ENCODE measurements around the gene KLC4.
"Not testable (repeated sequence)": the region's sequence is repeated elsewhere in the genome, so short reads cannot be mapped to it uniquely, and the experiment has no call there.

Gene KLC4

DNA sequence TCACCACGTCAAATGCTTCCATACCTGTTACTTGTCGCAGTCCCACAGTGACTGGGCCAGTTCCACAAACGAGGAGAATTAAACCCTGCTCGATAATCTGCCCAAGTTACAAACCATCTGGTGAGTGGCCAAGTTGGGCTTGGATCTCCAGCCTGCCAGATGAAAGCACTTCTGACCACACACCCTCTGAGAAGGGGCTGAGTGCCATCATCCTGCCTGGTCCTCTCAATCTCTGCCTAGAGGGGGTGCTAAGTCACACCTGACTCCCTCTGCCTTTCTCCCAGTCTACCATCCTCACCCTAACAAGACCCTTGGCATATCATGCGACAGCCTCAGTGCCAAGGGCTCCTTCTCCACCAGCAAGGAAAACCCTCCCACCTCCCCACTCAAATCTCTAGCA is 22.2 kb upstream of the KLC4 start:
- no peak for DNase-seq

DNA sequence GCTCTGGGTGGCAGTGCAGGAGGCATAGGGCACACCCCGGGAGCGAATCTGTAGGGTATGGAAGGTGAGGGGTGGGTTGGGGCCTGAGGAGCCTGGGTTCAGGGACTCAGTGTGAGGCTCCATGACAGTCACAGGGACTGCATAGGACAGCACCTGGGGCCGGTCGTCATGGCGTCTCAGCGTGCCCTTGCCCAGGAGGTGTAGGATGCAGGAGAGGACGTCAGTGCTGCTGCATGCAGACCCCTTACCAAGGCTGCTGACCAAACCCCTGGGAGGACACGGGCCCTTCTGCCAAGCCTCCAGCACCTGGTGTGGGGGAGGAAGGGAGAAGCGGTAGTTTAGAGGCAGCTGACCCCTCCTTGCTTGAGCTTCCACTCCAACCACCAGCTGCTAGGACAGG is 21.7 kb upstream of the KLC4 start:
- no peak for DNase-seq

DNA sequence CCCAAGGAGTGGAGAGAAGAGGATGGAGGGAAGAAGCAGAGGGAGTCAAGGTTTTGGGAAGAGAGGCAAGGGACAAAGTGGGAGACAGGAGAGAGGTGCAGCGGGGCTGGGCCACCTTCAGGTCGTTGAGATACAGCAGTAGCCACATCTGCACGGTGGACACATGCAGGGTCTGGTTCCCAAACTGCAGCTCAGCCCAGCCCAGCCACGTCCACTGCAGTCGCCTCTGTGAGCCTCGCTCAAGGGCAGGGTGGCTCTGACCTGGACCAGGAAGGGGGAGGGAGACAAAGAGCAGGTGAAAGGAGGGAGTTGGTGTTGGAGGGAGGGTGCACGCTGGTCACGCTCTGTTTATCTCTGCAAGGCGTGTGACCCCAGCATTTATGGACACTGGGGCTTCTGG is 20.7 kb upstream of the KLC4 start:
- DNase-seq = no peak

DNA sequence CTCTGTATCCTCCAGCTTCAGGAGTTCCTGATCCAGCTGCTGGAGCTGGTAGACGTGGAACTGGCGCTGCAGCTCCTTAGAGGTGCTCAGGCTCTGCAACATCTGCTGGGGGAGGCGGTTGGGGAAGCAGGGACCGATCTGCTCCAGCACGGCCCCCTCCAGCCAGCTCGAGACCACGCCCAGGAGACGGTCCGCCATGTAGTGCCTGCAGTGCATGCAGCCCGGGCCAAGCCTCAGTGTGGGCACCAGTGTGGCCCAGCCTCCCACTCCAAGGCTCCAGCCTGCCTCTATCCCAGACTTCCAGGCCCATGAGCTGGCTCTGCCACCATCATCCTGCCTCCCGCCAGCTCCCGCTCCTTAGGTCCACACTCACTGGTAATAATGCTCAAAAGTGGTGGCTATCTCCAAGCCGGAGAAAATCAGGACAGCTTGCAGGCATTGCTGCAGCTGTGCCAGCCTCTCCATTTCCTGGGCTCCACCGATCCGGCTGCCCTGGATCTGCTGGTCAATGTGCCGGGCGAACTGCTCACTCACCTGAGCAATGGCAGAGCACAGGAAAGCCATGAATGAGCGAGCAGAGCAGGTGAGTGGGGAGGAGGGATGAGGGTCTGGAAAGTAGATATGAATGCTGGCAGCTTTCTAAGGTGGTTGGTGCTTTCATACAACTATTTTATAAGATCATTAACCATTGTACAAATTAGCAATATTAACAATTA is 18.7 kb upstream of the KLC4 start:
- no peak for DNase-seq

DNA sequence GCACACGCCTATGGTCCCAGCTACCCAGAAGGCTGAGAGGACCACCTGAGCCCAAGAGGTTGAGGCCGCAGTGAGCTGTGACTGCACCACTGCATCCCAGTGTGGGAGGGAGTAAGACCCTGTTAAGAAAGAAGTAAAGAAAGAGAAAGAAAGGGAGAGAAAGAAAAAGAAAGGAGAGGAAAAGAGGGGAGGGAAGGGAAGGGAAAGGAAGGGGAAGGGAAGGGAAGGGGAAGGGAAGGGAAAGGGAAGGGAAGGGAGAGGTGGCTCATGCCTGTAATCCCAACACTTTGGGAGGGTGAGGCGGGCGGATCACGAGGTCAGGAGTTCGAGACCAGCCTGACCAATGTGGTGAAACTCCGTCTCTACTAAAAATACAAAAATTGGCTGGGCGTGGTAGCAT is 18.0 kb upstream of the KLC4 start:
- not testable (repeated sequence) for DNase-seq

DNA sequence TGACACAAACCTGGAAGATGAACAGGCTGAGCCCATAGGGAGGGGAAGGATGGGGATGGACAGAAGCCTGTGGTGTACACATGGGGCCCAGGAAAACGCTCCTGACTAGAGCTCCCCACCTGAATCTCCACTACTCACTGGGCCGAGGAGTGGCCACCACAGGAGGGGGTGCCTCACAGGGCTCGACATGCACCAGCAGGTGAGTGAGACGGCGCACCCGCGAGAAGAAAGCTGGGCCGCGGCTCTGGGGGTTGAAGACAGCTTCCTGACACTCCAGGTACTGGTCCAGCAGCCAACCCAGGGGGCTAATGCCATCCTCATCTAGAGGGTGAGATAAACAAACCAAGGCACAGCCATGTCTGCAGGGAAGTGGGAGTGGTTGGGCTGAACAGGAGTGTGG is 16.1 kb upstream of the KLC4 start:
- DNase-seq = no peak

DNA sequence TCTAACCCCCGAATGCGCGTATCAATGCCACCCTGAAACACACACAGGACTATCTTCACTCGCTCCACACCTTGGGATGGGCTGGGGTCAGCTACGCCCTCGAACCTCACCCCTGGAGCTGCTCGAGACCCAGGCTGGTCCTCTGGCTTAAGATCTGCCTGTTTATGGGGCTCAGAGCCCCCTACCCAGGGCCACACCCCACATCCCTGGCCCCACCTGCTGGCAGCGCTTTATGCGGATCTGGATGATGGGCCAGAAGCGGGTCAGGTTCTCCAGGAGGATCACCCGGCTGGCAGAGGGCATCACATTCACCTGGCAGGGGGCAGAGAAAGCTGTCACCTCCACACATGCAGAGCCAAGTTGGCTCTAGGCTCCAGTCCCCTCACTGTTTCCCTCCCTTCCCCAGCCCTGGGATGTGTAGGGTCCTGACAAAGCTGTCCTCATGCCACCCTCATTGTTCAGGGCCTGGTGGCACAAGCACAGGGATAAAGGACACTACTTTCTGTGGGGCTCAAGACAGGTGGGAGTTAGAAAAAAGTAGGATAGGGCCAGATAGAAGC is 14.0 kb upstream of the KLC4 start:
- DNase-seq = no peak

DNA sequence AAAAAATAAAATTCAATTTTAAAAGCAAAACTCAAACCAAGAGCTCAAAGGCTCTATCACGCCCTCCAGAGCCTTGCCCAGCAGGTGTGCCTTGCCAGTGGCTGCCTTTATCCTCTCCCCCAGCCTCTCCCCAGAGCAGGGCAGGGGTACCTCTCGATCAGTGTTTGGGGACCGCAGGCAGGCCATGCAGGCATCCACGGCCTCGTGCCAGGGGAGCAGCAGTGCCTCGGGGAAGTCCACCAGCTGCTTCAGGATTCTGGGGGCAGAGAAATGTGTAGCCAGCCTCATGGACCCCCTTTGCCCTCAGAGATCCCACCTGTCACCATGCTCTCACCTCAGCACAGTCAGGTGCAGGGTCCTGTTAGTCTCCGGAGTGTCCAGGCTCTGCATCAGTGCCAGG is 11.4 kb upstream of the KLC4 start:
- DNase-seq = no peak

DNA sequence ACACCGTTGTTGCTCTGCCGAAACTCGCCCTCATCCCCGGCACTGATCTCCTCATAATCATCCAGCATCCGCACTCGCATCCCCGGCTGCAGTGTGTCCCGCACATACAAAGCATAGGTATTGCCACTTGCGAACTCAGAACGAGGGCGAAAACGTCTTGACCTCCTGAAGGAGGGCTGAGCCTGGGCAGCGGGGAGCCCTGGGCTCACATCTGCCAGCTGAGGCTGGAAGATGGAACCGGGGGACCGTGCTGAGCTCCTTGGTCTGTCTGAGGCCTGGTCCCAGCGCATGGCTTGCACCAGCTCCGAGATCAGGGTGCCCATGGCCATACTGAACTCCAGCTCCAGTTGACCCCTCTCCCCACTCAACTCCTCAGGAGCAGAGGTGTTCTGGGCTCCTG is 8.4 kb upstream of the KLC4 start:
- DNase-seq = no peak

DNA sequence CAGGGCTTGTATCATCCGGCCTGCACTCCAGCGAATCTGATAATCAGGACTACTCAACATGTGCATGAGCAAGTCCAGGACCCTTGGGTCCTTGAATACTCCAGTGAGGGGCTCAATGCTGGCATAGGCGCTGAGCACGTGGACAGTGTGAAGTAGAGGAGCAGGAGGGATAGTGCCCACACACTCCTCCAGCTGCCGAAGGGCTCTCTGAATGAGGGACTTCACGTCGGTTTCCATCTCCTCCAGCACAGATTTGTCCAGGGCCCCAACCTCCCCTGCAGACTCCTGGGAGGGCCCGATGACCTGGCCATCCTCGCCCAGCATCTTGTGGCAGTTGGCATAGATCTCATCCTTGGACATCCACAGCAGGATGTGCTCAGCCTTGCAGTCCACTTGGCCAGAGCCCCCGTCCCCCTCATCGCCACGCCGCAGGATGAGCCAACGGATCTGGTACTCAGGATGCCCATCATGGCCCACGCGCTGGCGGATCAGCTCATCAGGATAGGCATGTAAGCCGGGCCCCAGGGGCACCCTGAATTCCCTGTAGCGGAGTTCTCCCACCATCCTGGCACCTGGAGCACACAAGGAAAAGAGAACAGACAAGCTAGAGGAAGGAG is 7.1 kb upstream of the KLC4 start:
- no peak for DNase-seq

DNA sequence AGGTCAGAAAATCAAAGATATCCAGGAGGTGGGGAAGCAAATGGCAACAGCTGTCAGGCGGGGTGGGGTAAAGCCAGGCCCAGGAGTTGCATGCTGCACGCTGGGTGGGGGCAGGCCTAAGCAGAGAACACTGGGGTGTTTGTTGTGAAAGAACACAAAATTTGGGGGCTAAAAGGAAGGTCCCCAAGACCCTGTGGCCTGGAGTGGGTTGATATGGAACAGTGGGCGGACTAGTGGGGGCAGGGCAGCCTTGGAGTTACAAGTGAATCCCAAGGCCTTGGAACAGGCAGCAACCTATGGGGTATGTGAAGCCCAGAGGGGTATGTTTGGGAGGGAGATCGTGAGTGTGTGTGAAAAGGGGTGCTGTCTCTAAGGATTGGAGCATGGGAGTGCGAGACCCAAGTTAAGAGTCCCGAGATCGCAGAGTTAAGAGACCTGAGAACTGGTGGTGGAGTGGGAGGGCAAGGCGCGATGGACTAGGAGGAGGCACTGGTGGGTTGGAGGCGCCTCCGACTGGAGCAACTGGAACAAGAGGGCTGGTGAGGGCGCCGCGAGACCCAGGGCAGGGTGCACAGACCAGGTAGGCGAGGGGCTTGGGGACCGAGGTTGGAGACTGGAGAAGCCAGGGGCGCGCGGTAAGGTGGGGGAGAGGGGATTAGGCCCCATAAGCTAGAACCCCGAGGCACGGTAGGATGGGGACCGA is 6.4 kb upstream of the KLC4 start:
- no peak for DNase-seq

DNA sequence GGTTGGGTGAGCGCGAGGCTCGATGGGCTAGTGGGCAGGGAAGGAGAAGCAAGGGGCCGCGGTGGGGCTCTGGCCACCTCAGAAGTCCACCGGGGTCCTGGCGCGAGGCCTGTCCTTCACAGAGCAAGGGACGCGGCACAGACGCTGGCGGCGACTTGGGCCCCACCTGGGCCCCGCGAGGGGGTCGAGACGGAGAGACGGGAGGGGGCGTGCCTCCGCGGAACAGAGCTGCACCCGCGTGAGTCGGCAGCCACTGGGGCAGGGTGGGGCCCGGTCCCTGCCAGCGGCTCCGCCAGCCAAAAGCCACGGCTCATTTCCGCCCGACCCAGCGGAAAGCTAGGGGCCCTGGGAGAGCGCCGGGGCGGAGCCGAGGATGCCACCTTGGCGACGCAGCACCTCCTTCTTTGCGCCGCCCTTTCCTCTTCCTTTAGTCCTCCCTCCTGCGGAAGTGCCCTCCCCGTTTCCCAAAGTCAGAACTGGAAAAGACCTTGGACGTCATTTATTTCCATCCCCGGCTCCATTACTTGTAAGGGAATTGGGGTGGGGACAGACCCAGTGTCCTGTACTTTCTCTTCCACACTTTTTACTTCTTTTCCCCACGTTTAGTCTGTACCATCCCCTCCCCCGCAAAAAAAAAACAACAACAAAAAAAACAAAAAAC is 5.8 kb upstream of the KLC4 start, which contains the start of gene CUL7:
Gene CUL7, minus strand, starts transcription at position 307 of the 661 bp plus-strand sequence. CDS start 1,063 bp downstream, outside the sequence.
- DNase-seq = peak; percentile 78 to 85

DNA sequence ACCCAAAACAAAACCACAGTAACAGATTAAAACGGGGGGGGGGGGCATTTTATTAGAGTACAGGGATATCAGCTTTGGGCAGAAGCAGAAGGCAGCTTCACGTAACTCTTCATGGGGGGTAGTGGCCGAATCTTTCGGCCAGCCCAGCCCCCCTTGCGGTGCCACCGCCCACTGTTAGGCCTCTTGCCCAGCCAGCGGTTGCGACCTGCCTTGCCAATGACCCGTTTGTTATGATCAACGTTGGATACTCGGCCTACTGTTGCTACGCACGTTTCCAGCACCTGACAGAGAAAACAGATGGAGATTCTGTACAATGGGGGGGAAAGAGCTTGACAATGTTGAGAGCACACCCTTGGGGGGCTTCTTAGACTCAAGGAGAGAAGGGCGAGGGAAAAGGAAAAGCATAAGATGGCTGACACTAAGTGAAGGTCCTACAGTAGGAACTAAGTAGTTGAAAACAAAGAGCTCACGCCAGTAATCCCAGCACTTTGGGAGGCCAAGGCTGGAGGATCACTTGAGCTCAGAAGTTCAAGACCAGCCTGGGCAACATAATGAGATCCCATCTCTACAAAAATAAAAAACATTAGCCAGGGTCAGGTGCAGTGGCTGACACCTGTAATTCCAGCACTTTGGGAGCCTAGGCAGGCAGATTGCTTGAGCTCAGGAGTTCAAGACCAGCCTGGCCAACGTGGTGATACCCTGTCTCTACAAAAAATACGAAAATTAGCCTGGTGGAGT is 5.1 kb upstream of the KLC4 start:
- no peak for DNase-seq

DNA sequence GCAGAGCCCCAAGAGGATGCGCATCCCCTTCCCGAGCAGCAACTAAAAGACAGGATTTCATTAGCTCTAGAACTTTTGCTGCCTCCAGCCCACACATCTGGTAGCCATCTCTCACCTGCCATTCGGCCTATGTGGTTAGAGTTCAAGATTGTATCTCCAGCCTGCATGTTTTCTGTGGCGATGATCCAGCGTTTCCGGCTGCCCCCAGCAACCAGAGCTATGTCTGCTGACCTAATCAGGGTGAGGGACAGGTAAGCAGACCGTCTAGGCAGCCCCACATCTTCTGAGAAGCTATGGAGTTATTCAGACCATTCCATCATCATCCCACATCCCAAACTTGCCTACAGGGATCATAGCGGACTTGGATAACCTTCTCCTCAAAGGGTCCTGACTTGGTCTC is 3.5 kb upstream of the KLC4 start:
- no peak for DNase-seq

DNA sequence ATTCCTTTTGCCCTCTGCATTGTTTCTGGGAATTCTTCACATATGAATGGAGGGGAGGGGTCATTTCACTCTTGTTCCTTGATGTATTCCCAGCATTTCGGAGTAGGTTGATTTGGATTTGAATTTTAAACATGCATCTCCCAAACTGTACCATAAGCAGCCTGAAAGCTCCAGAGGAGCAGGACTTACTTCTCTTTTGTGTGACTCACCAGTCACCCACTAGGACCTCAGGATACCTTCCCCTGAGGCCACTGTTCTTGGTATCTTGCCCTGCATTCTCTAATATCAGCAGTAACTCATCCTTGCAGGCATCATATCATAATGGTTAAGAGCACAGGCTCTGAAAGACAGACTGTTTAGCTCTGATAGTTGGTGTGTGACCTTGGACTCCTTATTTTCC is 900 bp upstream of the KLC4 start:
- DNase-seq = no peak

DNA sequence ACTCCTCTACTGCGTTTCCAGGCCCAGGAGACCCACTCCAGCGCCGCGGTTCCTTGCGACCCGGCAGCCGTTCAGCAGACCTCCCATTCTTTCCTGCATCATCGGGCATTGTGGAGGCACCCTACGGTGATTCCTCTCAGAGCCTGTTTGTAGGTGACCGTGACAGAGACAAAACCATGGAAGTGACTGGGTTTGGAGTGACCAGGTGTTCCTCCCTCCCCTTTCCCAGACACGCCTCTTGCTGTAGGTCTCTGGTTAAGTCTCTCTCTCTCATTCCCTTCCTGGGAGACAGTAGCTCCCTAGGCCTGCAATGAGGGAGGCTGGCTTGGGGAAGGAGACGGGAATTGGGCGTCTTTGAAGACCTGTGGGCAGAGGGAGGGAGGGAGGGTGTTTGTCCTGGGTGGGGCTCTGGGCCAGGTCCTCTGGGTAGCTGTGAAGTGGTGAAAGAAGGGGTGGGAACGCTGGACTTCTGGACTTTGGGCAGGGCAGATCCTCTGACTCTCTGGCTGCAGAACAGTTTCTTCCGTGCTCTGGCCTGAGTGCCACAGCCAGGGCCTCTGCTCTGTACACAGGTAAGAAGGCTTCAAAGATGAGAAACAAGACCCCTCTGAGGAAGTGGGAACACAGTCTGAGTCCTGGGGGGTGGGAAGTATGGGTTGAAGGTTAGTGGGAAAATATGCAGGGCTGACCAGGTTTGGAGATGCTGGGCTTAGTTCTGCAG is 763 bp downstream of the KLC4 start:
- DNase-seq = no peak

DNA sequence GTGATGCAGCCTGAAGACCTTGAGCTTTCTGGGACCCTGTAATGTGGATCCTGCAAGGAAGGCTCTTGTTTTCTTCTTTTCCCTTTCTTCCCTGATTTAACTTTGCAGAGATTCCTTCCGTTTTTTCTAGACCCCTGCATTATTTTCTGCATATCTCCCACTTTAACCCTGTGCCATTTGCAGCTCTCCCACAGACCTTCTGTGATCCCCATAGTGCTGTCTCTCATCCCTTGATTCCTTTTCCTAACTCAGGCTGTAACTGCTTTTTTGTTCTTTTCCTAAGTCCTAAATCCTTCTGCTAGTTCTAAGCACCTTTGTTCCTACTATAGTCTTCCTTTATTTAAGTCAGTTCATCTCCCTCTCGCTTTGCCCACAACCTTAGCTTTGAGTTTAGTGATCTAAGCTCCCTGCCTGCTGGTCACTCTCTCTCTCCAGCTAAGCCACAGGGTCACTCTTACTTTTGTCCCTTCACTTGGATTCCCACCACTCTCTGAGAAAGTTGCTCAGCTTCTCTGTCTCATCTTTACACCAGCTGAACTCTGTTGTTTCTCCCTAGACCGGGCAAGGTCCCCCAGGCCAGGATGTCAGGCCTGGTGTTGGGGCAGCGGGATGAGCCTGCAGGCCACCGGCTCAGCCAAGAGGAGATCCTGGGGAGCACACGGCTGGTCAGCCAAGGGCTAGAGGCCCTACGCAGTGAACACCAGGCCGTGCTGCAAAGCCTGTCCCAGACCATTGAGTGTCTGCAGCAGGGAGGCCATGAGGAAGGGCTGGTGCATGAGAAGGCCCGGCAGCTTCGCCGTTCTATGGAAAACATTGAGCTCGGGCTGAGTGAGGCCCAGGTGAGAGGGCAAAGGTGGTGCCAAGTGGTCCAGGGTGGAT is 1.6 kb downstream of the KLC4 start:
- no peak for DNase-seq

DNA sequence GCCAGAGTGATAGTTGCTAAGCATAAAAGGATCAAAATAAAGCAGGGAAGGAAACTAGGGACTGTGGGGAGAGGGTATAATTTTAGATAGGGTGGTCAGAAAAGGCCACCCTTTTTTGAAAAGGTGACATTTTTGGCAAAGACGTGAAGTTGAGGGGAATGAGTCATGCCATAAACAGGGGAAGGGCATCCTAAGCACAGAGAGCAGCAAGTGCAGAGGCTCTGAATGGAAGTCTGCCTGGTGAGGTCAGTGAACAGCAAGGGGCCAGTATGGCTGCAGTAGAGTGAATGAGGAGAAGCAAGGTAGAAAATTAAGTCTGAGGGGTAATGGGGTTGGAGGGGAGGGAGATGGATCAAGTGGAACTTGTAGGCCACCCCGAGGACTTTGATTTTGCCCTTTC is 2.4 kb downstream of the KLC4 start:
- DNase-seq = no peak

DNA sequence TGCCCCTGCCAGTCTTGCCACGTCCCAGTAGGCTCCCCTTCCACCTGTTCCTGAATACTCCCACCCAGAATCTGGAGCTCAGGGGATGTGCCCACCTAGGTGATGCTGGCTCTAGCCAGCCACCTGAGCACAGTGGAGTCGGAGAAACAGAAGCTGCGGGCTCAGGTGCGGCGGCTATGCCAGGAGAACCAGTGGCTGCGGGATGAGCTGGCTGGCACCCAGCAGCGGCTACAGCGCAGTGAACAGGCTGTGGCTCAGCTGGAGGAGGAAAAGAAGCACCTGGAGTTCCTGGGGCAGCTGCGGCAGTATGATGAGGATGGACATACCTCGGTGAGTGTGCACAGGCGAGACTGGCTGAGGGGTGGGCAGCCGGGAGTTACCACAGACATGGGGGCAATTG is 3.4 kb downstream of the KLC4 start:
- no peak for DNase-seq

DNA sequence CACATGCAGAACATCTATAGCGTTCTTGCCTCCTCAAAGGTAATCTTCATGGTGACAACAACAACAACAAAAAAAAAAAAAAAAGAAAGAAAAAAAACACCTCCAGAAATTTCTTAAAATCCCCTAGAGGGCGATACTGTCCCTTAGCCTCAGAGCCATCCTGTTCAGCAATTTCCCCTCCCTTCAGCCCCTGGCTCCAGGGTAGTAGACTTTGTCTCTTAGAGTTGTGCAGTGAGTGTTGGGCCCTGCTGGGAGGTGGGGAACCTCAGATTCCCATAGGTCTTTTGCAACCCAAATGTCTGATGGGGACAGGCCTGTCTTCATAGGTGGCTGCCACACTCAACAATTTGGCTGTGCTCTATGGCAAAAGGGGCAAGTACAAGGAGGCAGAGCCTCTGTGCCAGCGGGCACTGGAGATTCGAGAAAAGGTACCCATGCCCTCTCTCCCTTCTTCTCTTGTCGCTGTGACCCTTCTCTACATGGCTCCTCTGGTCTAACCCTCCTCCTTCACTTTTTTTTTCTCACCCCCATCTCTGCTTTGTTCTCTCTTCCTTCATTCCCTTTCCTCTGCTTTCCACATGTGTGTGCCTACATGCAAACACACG is 10.7 kb downstream of the KLC4 start:
- DNase-seq = no peak

Measured in NCI-H1930 (cell line).